CD4-positive, CD25-positive, alpha-beta regulatory T cell (primary cell): ENCODE measurements around the gene NET1. TPM values are rescaled to one million over a fixed set of nuclear protein-coding genes. Genes with fewer than 3 reads are reported as not detected.

Experiments used
- ATAC-seq, 2 donors: fragments of 150-1000 bp; cut with Tn5 transposase; one replicate each; pipeline ENCODE4 v1.10.0; 2021; ENCODE audit warnings: low read depth in 2 of 2, moderate number of reproducible peaks in 2 of 2, moderate library complexity in 1 of 2
- DNase-seq, 3 donors: peaks; one replicate each; pipeline versions ENCODE4 v3.0.0 to v3.0.0-alpha.2; 2012 to 2022; ENCODE audit warnings: mixed read lengths in 1 of 3
- H3K27ac ChIP-seq: one replicate; pipeline ENCODE4 v1.7.0; 2013; ENCODE audit warnings: mild to moderate bottlenecking, low read length; ENCODE audit not compliant: insufficient read depth, poor library complexity, severe bottlenecking
- H3K27me3 ChIP-seq: one replicate; pipeline ENCODE4 v1.7.0; 2013; ENCODE audit warnings: low read length; ENCODE audit not compliant: control insufficient read depth, insufficient read depth
- H3K36me3 ChIP-seq: one replicate; pipeline ENCODE4 v1.7.0; 2013; ENCODE audit warnings: mild to moderate bottlenecking, low read length, moderate library complexity; ENCODE audit not compliant: control insufficient read depth, insufficient read depth
- H3K4me1 ChIP-seq: 2 replicates; pipeline ENCODE4 v1.7.0; 2013; ENCODE audit warnings: mild to moderate bottlenecking, low read length; ENCODE audit not compliant: insufficient read depth, control insufficient read depth, poor library complexity, severe bottlenecking
- H3K4me3 ChIP-seq: one replicate; pipeline ENCODE4 v1.7.0; 2013; ENCODE audit warnings: low read depth, mild to moderate bottlenecking, low read length, moderate library complexity
- H3K9me3 ChIP-seq, 2 experiments: 1 replicate in 1 of 2; 2 replicates in 1 of 2; pipeline ENCODE4 v1.7.0; 2013; ENCODE audit warnings: low read length in 2 of 2, mild to moderate bottlenecking in 1 of 2, moderate library complexity in 1 of 2; ENCODE audit not compliant: control insufficient read depth in 2 of 2
- H3K27ac Mint-ChIP-seq, 3 donors: one replicate each; pipeline ENCODE4 v1.8.0; 2020 to 2022; ENCODE audit warnings: mild to moderate bottlenecking in 3 of 3, mixed read lengths in 3 of 3, moderate library complexity in 2 of 3
- H3K27me3 Mint-ChIP-seq: one replicate; pipeline ENCODE4 v1.8.0; 2022; ENCODE audit warnings: mild to moderate bottlenecking, mixed read lengths
- H3K36me3 Mint-ChIP-seq: one replicate; pipeline ENCODE4 v1.8.0; 2020; ENCODE audit warnings: mixed read lengths
- H3K4me1 Mint-ChIP-seq, 4 donors: one replicate each; pipeline ENCODE4 v1.8.0; 2020 to 2022; ENCODE audit warnings: mixed read lengths in 4 of 4, mild to moderate bottlenecking in 1 of 4
- H3K4me3 Mint-ChIP-seq, 4 donors: one replicate each; pipeline ENCODE4 v1.8.0; 2020 to 2022; ENCODE audit warnings: mild to moderate bottlenecking in 4 of 4, mixed read lengths in 4 of 4, moderate library complexity in 3 of 4
- H3K9me3 Mint-ChIP-seq, 7 donors: one replicate each; pipeline ENCODE4 v1.8.0; 2020 to 2022; ENCODE audit warnings: mixed read lengths in 7 of 7, mild to moderate bottlenecking in 3 of 7, moderate library complexity in 2 of 7
- polyA plus RNA-seq, 4 donors: library from polyadenylated mRNA; unstranded; fragments of 300-500 nt; fragmentation: Illumina TruSeq; gene quantifications; one replicate each; pipeline ENCODE4 v1.2.3, GENCODE V29; 2021
- total RNA-seq: library from RNA; stranded (reverse); gene quantifications from one replicate; pipeline ENCODE4 v1.2.3, GENCODE V29; 2022

NET1 gene
- total and polyA plus RNA-seq, 5 donors from 2014 or later: 11.3 to 27.7 (median 14.9) TPM

DNA sequence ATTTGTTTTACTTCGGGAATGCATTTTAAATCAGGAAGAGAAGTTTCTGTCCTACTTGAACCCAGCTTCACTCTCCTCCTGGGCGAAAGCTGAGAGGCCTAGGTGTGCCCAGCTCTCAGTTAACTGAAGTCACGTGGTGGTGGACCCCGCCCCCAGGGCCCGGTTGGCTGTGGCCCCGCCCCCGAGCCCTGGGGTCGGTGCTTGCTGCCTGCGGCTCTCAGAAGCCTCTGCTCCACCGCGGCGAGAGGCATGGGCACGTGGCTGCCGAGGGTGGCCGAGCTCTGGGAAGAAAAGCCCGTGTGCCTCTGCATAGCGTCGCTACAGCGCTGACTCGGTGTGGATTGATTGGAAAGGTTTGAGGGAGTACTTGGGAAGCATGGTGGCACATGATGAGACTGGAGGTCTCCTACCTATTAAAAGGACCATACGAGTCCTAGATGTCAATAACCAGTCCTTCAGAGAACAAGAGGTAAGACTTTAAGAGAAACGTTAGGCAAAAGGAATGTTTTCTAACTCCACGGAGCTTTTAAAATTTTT is 34.1 kb downstream of the NET1 start:
- no peaks in the 10 kb centered on the region for H3K27me3 ChIP-seq
- ATAC-seq (peak; percentile 81 to 82), DNase-seq (peak; percentile 66 to 86 (median 66))
- Mint-ChIP-seq H3K9me3 (no peaks in the 10 kb centered on the region), H3K36me3 (no peaks in the 10 kb centered on the region), H3K27ac (peak overlapping the region in 2 of 3 donors; percentile 86 to 89), H3K27me3 (no peaks in the 10 kb centered on the region), H3K4me1 (peaks cover 18 to 66% (median 55%) of the 10 kb centered on the region in 4 donors), H3K4me3 (peak overlapping the region; percentile 40 to 97 (median 84))
- no peaks in the 10 kb centered on the region for H3K9me3 ChIP-seq
- no peaks in the 10 kb centered on the region for H3K36me3 ChIP-seq
- H3K27ac ChIP-seq: peak overlapping the region; percentile 62
- peaks cover 36% of the 10 kb centered on the region for H3K4me1 ChIP-seq
- H3K4me3 ChIP-seq: peak overlapping the region; percentile 85

GRCh38 chr10:5447056-5447455 is 34.7 kb downstream of the NET1 start:
- Histone ChIP-seq H3K36me3 (peaks cover under 1% of the 10 kb centered on the region), H3K4me1 (peaks cover 36% of the 10 kb centered on the region), H3K4me3 (peak overlapping the region; percentile 85), H3K27ac (peak overlapping the region; percentile 62), H3K9me3 (no peaks in the 10 kb centered on the region), H3K27me3 (no peaks in the 10 kb centered on the region)
- Mint-ChIP-seq H3K36me3 (no peaks in the 10 kb centered on the region), H3K4me3 (peak overlapping the region; percentile 40 to 97 (median 84)), H3K27me3 (no peaks in the 10 kb centered on the region), H3K4me1 (peaks cover 18 to 64% (median 56%) of the 10 kb centered on the region in 4 donors), H3K9me3 (no peaks in the 10 kb centered on the region), H3K27ac (peak overlapping the region in 2 of 3 donors; percentile 57 to 86)
- peak in 1 of 3 donors; percentile 16 for DNase-seq
- ATAC-seq: no peak

- no peaks in the 10 kb centered on the region for H3K27me3 ChIP-seq
- DNase-seq: peak in 2 of 3 donors; percentile 51 to 87
- H3K4me3 ChIP-seq: peak overlapping the region; percentile 85
- Mint-ChIP-seq H3K4me3 (peak overlapping the region; percentile 40 to 97 (median 84)), H3K36me3 (peaks cover 3% of the 10 kb centered on the region), H3K27me3 (no peaks in the 10 kb centered on the region), H3K4me1 (peaks cover 17 to 58% (median 53%) of the 10 kb centered on the region in 4 donors), H3K27ac (peak overlapping the region in 2 of 3 donors; percentile 1 to 86), H3K9me3 (no peaks in the 10 kb centered on the region)
- no peaks in the 10 kb centered on the region for H3K9me3 ChIP-seq
- peaks cover 36% of the 10 kb centered on the region for H3K4me1 ChIP-seq
- peak overlapping the region; percentile 62 for H3K27ac ChIP-seq
- peak; percentile 57 to 61 for ATAC-seq
- H3K36me3 ChIP-seq: peaks cover 6% of the 10 kb centered on the region
Observed at GRCh38 chr10:5447611-5448071, 35.3 kb downstream of the NET1 start.

DNA sequence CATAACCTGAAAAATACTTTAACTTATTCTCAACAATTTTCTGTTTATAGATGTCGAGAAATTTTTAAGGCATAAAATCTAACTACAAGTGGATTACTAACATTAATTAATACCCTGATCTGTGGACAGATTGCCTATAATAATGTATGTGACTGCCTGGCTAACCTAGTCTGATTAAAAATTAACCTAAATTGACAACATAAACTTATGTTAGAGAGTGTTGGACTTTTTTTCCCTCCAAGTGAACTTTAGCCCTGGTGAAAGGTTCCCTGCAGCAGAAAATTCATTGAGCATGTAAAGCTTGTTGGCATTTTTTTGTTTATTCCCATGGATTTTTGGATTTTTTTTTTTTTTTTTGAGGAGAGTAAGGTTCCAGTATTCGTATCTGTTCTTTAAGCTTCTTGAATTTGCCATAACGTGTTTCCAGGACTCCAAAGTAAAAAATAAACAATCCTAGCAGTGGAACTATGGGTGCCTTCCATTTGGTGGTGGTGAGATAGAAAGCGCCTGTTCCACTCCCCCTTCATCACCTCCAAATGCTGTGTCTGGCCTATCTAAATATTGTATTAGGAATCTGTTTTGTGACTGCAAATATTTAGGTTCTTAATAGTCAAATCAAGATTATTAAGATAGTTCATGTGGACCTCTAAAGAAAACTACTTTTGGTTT is 36.1 kb downstream of the NET1 start:
- Mint-ChIP-seq H3K9me3 (no peaks in the 10 kb centered on the region), H3K27me3 (no peaks in the 10 kb centered on the region), H3K4me1 (peaks cover 17 to 52% (median 47%) of the 10 kb centered on the region in 4 donors), H3K27ac (no peak overlapping the region), H3K36me3 (peaks cover 3% of the 10 kb centered on the region), H3K4me3 (peak overlapping the region; percentile 17 to 61 (median 52))
- DNase-seq: no peak
- Histone ChIP-seq H3K27ac (no peak overlapping the region), H3K9me3 (no peaks in the 10 kb centered on the region), H3K36me3 (peaks cover 6% of the 10 kb centered on the region), H3K4me1 (peaks cover 31% of the 10 kb centered on the region), H3K27me3 (no peaks in the 10 kb centered on the region), H3K4me3 (peak overlapping the region; percentile 85)
- no peak for ATAC-seq

GRCh38 chr10:5449227-5449626 is 36.9 kb downstream of the NET1 start:
- Histone ChIP-seq H3K9me3 (no peaks in the 10 kb centered on the region), H3K36me3 (peaks cover 14% of the 10 kb centered on the region), H3K27ac (peak overlapping the region; percentile 8), H3K4me3 (no peak overlapping the region), H3K27me3 (no peaks in the 10 kb centered on the region), H3K4me1 (peaks cover 31% of the 10 kb centered on the region)
- no peak for ATAC-seq
- Mint-ChIP-seq H3K4me1 (peaks cover 17 to 45% (median 43%) of the 10 kb centered on the region in 4 donors), H3K36me3 (peaks cover 3% of the 10 kb centered on the region), H3K4me3 (peak overlapping the region in 2 of 4 donors; percentile 56 to 84), H3K27ac (no peak overlapping the region), H3K27me3 (no peaks in the 10 kb centered on the region), H3K9me3 (no peaks in the 10 kb centered on the region)
- no peak for DNase-seq

DNA sequence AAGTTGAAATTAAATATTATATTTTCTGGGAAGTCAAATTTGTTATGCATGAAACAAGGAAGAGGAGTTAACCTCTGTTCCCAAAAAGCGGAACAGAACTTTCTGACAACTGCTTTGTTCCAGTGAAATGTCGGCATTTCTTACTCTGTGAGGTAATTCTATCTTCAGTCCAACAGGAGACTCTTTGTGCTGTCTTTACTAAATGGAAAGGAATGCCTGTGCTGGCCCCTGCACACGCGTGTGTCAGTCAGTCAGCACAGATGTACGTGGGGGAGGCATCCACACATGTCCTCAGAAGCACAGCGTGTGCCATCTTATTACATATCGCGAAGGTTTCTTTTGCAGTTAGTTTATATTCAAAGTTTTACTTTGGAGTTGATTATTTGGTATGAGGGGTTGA is 37.5 kb downstream of the NET1 start:
- no peak for DNase-seq
- no peak overlapping the region for H3K27ac ChIP-seq
- H3K4me1 ChIP-seq: peaks cover 31% of the 10 kb centered on the region
- H3K4me3 ChIP-seq: no peak overlapping the region
- no peaks in the 10 kb centered on the region for H3K9me3 ChIP-seq
- H3K4me3 Mint-ChIP-seq: no peak overlapping the region
- H3K4me1 Mint-ChIP-seq: peaks cover 17 to 40% (median 38%) of the 10 kb centered on the region in 4 donors
- peaks cover 3% of the 10 kb centered on the region for H3K36me3 Mint-ChIP-seq
- H3K27me3 Mint-ChIP-seq: no peaks in the 10 kb centered on the region
- no peaks in the 10 kb centered on the region for H3K27me3 ChIP-seq
- no peaks in the 10 kb centered on the region for H3K9me3 Mint-ChIP-seq
- peak overlapping the region in 2 of 3 donors; percentile 36 to 52 for H3K27ac Mint-ChIP-seq
- ATAC-seq: no peak
- peaks cover 18% of the 10 kb centered on the region for H3K36me3 ChIP-seq

GRCh38 chr10:5450605-5451384 is 38.4 kb downstream of the NET1 start:
- Histone ChIP-seq H3K9me3 (no peaks in the 10 kb centered on the region), H3K4me3 (no peak overlapping the region), H3K27me3 (no peaks in the 10 kb centered on the region), H3K27ac (no peak overlapping the region), H3K4me1 (peaks cover 31% of the 10 kb centered on the region), H3K36me3 (peaks cover 24% of the 10 kb centered on the region)
- no peaks in the 10 kb centered on the region for H3K9me3 Mint-ChIP-seq
- H3K36me3 Mint-ChIP-seq: peaks cover 3% of the 10 kb centered on the region
- ATAC-seq: no peak
- peaks cover 17 to 35% (median 33%) of the 10 kb centered on the region in 4 donors for H3K4me1 Mint-ChIP-seq
- DNase-seq: no peak
- H3K27me3 Mint-ChIP-seq: no peaks in the 10 kb centered on the region
- H3K4me3 Mint-ChIP-seq: no peak overlapping the region
- no peak overlapping the region for H3K27ac Mint-ChIP-seq
